ENCODE data around the gene SYTL1.

- TF ChIP-seq EP300 (IDR thresholded peaks at IDR 0.05; ENCODE audit: borderline replicate concordance), result no peak
- no peak for TF ChIP-seq TAF1 (IDR thresholded peaks at IDR 0.05; ENCODE audit: low read depth)
- no peak; the same call in 1 of the 2 replicates for TF ChIP-seq NFIC (IDR thresholded peaks at IDR 0.05)
- TF ChIP-seq MAX (IDR thresholded peaks at IDR 0.05), result no peak
- TF ChIP-seq EGR1 (IDR thresholded peaks at IDR 0.05), result no peak
- no peak for TF ChIP-seq CEBPB (IDR thresholded peaks at IDR 0.05)
- TF ChIP-seq REST (IDR thresholded peaks at IDR 0.05; ENCODE audit: low read depth), result no peak
- TF ChIP-seq CREB1 (IDR thresholded peaks at IDR 0.05; ENCODE audit: low read depth), result no peak
- no peak for TF ChIP-seq USF1 (IDR thresholded peaks at IDR 0.05)
- TF ChIP-seq RAD21 (IDR thresholded peaks at IDR 0.05; ENCODE audit: low read depth), result no peak
- TF ChIP-seq YY1 (IDR thresholded peaks at IDR 0.05; ENCODE audit: low read depth), result no peak
- no peak for TF ChIP-seq FOXM1 (IDR thresholded peaks at IDR 0.05; ENCODE audit: borderline replicate concordance, low read depth)
- no peak for TF ChIP-seq ZBTB7A (IDR thresholded peaks at IDR 0.05; ENCODE audit: low read depth)
- no peak for TF ChIP-seq TCF12 (IDR thresholded peaks at IDR 0.05; ENCODE audit: low read depth)
Measured at GRCh38 chr1:27356619-27357280, 14.9 kb downstream of the SYTL1 start.
